Measurements from ENCODE around the gene CDADC1. TPM values are rescaled to one million over a fixed set of nuclear protein-coding genes. Genes with fewer than 3 reads are reported as not detected.
A peak's percentile ranks its signal among the peaks of the same experiment; 100 is the strongest.

CDADC1 gene
- total RNA-seq, 2 donors from 2014 or later = 6.5 to 7.1 TPM

GRCh38 chr13:49226613-49227012 lies 21.1 kb upstream of the CDADC1 start:
- intact Hi-C loops (cut with DNase I, micrococcal nuclease) = no loop called here
- ATAC-seq (no peak), DNase-seq (no peak)

- DNase-seq (no peak), ATAC-seq (no peak)
- intact Hi-C loops (cut with DNase I, micrococcal nuclease) = no loop called here
Observed at GRCh38 chr13:49234741-49235140, 13.0 kb upstream of the CDADC1 start.

GRCh38 chr13:49235856-49236431 lies 11.8 kb upstream of the CDADC1 start:
- intact Hi-C loops (cut with DNase I, micrococcal nuclease) = no loop called here
- DNase-seq (no peak), ATAC-seq (no peak)

- no peak for ATAC-seq
Observed at GRCh38 chr13:49238621-49239020, 9.1 kb upstream of the CDADC1 start.

GRCh38 chr13:49240017-49240416 lies 7.7 kb upstream of the CDADC1 start:
- DNase-seq = no peak
- intact Hi-C loops (cut with DNase I, micrococcal nuclease) = no loop called here

More at GRCh38 chr13:49238621-49239020, 9.1 kb upstream of the CDADC1 start:
- intact Hi-C loops (cut with DNase I, micrococcal nuclease) = no loop called here
- DNase-seq = no peak

GRCh38 chr13:49241296-49241695 lies 6.4 kb upstream of the CDADC1 start:
- intact Hi-C loops (cut with DNase I, micrococcal nuclease) = no loop called here
- ATAC-seq (no peak), DNase-seq (no peak)

More at GRCh38 chr13:49240017-49240416, 7.7 kb upstream of the CDADC1 start:
- ATAC-seq = peak; percentile 83

- intact Hi-C loops (cut with DNase I, micrococcal nuclease) = no loop called here
- no peak for DNase-seq
Observed at GRCh38 chr13:49245101-49245500, 2.6 kb upstream of the CDADC1 start.

GRCh38 chr13:49246850-49247642 lies 679 bp upstream of the CDADC1 start:
- ATAC-seq (peak; percentile 57), DNase-seq (no peak)
- intact Hi-C loops (cut with DNase I, micrococcal nuclease) = no loop called here

More at GRCh38 chr13:49245101-49245500, 2.6 kb upstream of the CDADC1 start:
- no peak for ATAC-seq

- DNase-seq = no peak
- ATAC-seq = peak; percentile 18
- intact Hi-C loops (cut with DNase I, micrococcal nuclease) = no loop called here
Observed at GRCh38 chr13:49248622-49249002, 887 bp downstream of the CDADC1 start.

GRCh38 chr13:49251326-49251725 lies 3.6 kb downstream of the CDADC1 start:
- DNase-seq = no peak
- intact Hi-C loops (cut with DNase I, micrococcal nuclease) = no loop called here
- ATAC-seq = no peak

GRCh38 chr13:49253310-49253709 lies 5.6 kb downstream of the CDADC1 start:
- ATAC-seq (peak; percentile 86), DNase-seq (no peak)
- intact Hi-C loops (cut with DNase I, micrococcal nuclease) = no loop called here

GRCh38 chr13:49254007-49254406 lies 6.3 kb downstream of the CDADC1 start:
- DNase-seq (no peak), ATAC-seq (no peak)
- intact Hi-C loops (cut with DNase I, micrococcal nuclease) = no loop called here

- intact Hi-C loops (cut with DNase I, micrococcal nuclease) = no loop called here
- ATAC-seq = no peak
Observed at GRCh38 chr13:49256841-49257240, 9.1 kb downstream of the CDADC1 start.

GRCh38 chr13:49258089-49258796 lies 10.5 kb downstream of the CDADC1 start:
- intact Hi-C loops (cut with DNase I, micrococcal nuclease) = no loop called here
- DNase-seq (no peak), ATAC-seq (no peak)

More at GRCh38 chr13:49256841-49257240, 9.1 kb downstream of the CDADC1 start:
- no peak for DNase-seq

GRCh38 chr13:49259586-49259985 lies 11.9 kb downstream of the CDADC1 start:
- no peak for DNase-seq
- no peak for ATAC-seq
- intact Hi-C loops (cut with DNase I, micrococcal nuclease) = no loop called here

- DNase-seq (no peak), ATAC-seq (no peak)
- intact Hi-C loops (cut with DNase I, micrococcal nuclease) = no loop called here
Observed at GRCh38 chr13:49262634-49263033, 14.9 kb downstream of the CDADC1 start.

GRCh38 chr13:49265822-49266221 lies 18.1 kb downstream of the CDADC1 start:
- ATAC-seq (no peak), DNase-seq (no peak)
- intact Hi-C loops (cut with DNase I, micrococcal nuclease) = no loop called here

GRCh38 chr13:49271264-49271663 lies 23.5 kb downstream of the CDADC1 start:
- ATAC-seq = no peak
- intact Hi-C loops (cut with DNase I, micrococcal nuclease) = no loop called here

GRCh38 chr13:49272296-49272695 lies 24.6 kb downstream of the CDADC1 start:
- intact Hi-C loops (cut with DNase I, micrococcal nuclease) = no loop called here
- DNase-seq (no peak), ATAC-seq (peak; percentile 92)

More at GRCh38 chr13:49271264-49271663, 23.5 kb downstream of the CDADC1 start:
- no peak for DNase-seq

GRCh38 chr13:49278211-49278610 lies 30.5 kb downstream of the CDADC1 start:
- DNase-seq (no peak), ATAC-seq (no peak)
- intact Hi-C loops (cut with DNase I, micrococcal nuclease) = no loop called here
